Stimulated activated CD8-positive, alpha-beta memory T cell treated with anti-CD3 and anti-CD28 coated beads, Interleukin-4, amount 100 ng/mL, for 24 hours (primary cell): ENCODE results near the gene KCTD10.
"Not testable (repeated sequence)": the region's sequence is repeated elsewhere in the genome, so short reads cannot be mapped to it uniquely, and the experiment has no call there.

ENCODE experiments used
- DNase-seq: peaks from one replicate; pipeline ENCODE4 v3.0.0-alpha.2; 2020; ENCODE audit warnings: low read depth

Gene KCTD10

DNA sequence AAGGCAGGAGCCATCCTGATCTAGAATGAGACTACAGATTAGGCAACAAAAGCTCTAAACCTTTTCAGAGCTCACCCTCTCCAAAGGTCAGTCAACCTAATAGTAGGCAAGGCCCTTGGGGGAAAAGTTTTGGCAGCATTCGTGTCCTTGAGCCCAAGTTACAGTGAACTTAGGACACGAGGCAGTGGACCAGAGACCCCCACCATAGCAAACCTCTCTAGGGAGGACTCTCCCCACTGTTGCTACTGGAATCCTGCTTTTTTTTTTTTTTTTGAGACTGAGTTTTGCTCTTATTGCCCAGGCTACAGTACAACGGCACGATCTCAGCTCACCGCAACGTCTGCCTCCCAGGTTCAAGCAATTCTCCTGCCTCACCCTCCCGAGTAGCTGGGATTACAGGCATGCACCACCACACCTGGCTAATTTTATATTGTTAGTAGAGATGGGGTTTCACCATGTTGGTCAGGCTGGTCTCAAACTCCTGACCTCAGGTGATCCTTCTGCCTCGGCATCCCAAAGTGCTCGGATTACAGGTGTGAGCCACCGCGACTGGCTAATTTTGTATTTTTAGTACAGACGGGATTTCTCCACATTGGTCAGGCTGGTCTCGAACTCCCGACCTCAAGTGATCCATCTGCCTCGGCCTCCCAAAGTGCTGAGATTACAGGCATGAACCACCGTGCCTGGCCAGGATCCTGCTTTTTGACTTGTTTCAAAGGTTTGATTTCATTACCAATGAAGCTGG lies 3.4 kb downstream of the KCTD10 start:
- DNase-seq = not testable (repeated sequence)

- DNase-seq = no peak
These were observed 4.1 kb downstream of the KCTD10 start for GRCh38 chr12:109473006-109473405.

GRCh38 chr12:109469517-109469916 lies 7.6 kb downstream of the KCTD10 start:
- DNase-seq = no peak

GRCh38 chr12:109467978-109468676 lies 9.0 kb downstream of the KCTD10 start:
- no peak for DNase-seq

- no peak for DNase-seq
These were observed 10.3 kb downstream of the KCTD10 start for GRCh38 chr12:109466821-109467220.

GRCh38 chr12:109466305-109466704 lies 10.8 kb downstream of the KCTD10 start:
- DNase-seq = no peak

DNA sequence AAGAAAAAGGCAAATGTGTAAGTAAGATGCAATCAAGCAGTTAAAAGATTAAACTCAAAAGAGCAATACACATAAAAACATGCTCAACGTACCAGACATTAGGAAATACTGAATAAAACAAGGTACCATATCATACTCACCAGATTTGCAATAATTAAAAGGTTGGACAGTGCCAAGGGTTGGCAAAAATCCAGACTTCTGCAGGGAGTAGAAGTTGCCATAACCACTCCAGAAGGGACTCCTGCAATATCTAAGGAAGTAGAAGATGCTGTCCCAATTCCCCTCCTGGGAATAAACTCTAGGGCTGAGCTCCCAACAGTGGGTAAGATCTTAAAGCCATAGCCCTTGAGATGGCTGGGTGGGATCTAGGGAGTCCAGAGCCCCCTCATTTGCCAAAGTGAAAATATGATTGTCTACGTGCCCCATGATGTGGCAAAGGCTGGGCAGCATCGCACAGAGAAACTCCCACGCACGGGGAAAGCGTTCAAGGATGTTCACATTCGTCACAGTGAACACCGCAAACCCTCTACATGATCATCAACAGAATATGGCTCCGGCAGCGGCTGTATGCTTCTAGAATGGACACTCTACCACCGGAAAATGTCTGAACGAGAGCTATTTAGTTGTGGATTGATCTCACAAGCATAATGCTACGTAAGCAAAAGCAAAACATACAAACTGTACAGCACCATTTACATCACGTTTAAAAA lies 12.3 kb downstream of the KCTD10 start:
- no peak for DNase-seq

DNA sequence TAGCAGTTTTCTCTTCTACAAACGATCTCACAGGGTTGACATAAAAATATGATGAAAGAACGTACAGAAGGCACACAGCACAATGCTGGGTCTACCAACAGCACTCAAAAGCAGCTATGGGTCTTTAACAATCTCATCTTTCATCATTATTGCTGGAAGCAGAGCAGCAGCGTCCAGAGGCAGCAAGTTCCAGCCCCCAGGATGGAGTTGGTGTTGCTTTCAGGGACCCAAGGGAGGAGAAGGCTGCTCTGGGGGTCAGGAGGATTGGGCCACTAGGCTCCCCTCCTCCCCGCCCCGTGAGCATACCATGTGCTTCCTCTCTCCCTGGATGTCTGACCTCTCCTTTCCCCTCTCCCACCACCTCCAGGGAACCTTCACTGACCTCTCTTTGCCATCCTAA lies 13.3 kb downstream of the KCTD10 start:
- DNase-seq = no peak

GRCh38 chr12:109462868-109463692 lies 14.0 kb downstream of the KCTD10 start:
- no peak for DNase-seq

DNA sequence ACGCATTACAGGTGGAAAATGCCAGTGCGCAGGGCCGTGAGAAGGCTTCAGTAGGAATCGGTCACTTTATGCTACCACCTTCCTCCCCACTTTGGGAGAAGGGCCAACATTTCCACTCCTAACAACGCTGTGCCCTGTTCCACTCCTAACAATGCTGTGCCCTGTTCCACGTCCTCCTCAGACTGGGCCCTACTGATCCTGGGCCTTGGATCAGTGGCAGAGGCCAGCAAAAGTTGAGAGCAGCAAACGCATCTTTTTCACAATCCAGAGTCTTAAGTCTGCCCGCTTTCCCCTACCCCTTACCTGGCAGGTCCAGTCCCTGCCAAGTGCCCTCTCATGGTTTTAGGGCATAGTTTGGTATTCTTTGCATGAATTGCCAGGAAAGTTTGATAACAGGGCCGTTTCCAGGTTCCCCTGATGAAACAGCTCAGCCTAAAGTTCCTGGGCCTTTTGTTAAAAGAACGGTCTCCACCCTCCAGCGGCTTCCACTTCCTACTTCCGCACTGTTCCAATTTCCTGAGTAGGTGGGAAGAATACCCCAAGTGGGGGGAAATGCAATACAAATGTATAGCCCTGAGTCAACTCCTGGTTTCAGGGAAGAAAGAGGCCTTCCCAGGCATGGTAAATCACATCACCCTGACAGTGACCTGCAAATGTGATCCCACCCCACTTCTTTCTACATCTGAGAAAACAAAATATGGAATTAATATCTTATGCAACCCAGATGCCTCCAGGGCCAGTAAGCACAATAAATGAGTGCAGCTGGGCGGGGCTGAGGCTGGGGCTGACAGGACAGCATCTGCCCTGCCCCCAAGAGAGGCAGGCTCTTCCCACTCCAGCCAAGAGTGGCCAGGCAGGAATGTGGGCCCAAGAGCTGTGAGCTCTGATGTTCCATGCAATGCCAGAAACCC lies 15.0 kb downstream of the KCTD10 start:
- no peak for DNase-seq

DNA sequence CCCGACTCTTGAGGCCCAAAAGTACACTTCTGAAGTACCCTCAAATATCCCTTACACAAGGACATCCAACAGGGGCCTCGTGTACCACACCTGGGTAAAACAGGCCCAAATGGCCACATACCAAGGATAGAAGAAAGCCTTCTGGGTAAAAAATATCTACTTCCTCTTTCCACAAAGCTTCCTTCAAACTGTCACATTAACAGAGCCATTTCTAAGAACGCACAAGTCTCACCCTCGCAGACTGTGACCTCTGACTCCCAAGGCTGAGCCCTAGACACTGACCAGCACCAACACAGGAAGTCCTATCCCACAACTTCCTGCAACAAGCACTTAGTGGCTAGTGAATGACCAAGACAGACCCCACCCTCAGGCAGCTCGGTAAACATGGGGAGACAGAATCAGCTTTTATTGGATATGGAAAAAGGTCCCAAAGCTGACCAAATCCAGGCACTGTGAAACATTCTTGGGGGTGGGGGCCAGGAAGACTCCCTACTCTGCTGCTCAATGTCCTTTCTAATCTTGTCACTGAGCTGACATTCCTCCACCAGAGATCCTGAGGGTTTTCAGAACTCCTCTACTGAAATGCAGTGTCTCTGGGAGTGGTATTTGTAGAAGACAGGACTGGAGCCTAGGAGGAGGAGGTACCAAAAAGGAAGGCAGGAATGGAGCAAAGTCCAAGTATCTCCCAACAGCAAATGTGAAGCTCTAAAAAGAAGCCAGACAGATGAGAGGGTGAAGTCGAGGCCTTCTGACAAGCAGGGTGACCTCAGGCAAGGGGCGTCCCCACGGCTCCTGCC lies 15.9 kb downstream of the KCTD10 start:
- DNase-seq = no peak

GRCh38 chr12:109460538-109460937 lies 16.6 kb downstream of the KCTD10 start:
- DNase-seq = no peak

- DNase-seq = no peak
These were observed 17.9 kb downstream of the KCTD10 start for GRCh38 chr12:109459247-109459646.

DNA sequence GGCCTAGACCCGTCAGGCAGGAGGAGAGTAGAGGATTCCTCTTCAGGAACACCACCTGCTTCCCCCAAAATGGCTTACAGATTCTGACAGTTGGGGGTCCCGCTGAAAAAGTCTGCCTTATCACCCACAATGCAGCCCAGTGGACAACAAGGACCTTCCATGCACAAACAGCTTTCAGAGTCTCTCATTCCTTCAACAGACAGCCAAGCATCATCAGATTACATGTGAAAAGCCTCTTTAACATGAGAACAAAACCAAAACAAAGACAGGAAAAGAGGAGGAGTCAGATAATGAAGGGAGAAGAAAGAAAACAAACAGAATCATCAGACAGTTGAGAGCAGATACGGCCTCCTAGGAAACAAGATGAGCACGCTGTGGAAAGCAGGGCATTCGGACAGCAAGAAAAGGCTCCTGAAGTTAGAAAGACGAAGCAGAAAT lies 18.3 kb downstream of the KCTD10 start:
- DNase-seq = no peak

DNA sequence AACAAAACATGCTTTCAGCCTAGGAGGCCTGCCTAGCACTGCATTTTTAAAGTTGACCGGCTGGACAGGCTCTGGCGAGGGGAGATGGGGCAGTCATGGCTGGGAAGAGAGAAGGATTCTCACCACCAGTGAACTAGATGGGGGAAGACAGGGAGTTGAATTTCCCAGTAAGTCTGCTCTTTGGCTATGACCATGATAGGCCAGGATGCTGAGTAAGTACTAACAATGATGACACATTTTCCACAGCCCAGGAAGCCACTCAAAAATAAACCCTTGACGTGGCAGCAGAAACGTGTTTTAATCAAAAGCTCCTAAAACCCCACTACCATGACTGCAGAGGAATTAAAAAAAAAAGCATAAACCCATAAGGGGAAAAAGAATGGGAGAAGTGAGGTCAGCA lies 19.0 kb downstream of the KCTD10 start:
- DNase-seq = no peak

DNA sequence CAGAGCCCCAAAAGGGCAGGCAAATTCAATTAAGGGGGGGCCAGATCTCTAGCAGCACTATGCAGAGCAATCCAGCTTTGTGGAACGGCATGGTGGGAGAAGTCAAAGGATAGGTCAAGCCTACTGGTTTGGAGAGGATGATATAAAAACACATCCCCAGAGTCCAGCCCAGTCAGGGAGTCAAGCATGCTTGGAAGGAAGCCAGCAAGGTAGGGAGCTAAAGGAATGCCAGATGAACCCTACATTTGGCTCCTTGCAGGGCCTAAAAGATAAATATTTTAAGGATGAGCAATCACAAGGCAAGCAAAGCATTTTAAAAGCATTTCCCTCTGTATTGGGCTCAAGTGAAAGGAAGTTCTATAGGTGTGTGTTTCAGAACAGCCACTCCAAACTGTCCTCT lies 21.4 kb downstream of the KCTD10 start:
- no peak for DNase-seq

GRCh38 chr12:109452489-109452888 lies 24.6 kb downstream of the KCTD10 start:
- DNase-seq = no peak

DNA sequence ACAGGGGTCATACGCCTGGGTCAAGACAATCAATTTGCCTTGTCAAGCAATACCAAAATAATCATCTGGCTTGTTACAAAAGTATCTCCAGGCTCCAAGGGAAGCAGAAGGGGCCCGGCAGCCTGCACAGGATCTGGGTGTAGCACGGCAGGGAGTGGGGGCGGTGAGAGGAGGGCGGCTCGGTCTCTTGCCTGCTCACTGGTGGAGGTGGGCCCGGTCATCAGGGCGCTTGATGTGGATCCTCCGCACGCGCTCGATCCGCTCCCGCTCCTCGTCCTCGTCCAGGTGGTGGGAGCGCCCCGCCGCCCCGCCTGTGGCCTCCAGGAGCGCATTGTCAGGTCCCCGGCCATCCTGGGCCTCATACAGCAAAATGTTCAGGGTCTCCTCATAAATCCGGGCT lies 25.7 kb downstream of the KCTD10 start:
- DNase-seq = no peak

DNA sequence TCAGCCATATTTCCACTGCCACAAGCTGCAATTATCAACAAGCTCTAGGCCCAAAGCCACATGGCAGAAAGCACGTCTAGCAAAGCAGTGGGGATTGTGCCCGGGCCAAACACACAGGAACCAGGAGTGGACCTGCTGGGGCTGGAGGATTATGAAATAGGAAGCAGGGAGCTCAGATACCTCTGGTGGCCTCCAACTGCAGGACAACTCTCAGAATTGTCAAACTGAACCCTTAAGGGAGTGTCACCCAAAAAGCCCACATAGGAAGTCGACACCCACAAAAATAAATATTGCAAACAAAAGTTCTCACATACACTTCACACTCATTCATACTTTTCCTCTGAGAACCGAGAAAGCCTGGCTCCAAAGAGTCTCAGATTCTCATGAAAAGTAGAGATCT lies 26.1 kb downstream of the KCTD10 start:
- no peak for DNase-seq

DNA sequence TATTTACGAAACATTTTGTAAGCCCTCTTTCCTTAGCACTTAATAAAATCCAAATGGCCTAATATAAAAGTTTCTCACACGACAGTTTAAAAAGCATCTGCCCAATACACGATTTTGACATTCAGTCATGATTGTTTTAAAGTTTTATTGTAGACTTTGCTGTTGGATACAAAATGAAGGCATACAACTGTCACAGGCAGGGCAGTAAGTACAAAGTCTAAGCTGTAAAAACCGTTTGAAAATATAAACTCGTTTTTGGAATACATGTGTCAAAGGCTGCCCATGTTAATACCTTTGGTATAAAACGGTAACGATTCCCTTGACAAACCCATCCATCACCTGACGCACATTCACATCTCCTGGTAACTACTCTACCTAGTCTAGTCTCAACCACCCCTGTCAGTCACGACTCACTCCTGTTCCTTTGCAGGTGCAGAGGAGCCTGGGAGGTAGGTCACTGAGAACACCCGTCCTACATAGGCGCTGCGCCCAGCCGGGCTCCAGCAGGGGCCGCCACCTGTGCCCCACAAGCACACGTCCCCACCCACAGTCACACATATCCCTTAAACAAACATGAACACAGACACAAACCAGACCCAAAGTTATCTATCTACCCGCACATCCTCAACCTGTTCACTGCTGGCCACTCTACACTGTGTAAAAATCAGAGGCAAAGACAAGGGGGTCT lies 27.1 kb downstream of the KCTD10 start:
- no peak for DNase-seq
